ENCODE data around the gene TYK2. TPM values are rescaled to one million over a fixed set of nuclear protein-coding genes. Genes with fewer than 3 reads are reported as not detected.

TYK2 gene
- total and polyA plus RNA-seq, 2 of the 4 experiments (the other 2 are of a cell fraction): 40.9 to 97.9 TPM

DNA sequence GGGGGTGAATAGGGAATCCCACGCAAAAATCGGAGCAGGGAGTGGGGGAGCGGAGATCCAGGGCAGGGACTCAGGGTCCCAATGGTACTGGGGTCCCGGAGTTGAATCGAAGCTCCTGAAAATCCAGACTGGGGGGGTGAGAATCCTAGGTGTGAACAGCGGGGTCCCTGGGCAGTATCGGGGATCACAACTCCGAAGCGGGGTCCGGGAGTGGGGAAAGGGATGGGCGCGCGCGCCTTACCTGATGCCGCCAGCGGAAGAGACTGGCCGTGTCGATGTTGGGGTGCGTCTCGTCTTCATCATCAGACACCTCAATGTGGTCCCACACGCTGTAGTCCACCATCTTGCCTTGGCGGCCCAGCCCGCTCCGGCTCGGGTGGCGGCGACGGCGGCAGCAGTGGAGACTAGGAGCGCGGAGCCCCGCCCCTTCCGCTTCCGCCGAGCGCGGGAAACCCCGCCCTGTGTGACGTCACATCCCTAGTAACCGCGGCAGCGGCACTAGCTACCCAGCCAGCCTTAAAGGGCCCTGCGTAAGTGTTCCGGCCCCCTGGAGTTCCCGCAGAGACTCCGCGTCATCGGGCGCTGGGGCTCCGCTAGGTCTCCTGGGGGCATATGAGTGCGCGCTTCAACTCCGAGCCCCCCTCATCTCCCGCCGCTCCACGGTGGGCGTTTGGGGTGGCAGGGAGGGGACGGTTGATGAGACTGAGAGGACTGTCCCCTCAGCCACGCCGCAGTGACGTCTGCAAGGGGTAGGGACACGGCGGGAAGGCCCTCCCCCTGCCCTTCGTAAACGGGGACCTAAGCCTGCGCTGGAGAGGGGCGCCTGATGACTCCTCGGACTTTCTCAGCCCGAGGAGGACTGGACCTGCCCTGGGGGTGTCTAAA is 23.0 kb upstream of the TYK2 start, which contains the start of gene CDC37:
TSS of gene CDC37 (minus strand) at position 406 of the 885 bp plus-strand sequence. CDS start at position 343, 63 bp downstream.
- Histone ChIP-seq H3K18ac (ENCODE audit: low read depth, low read length) (0 out of 2 replicates have a peak within 1 kb of the TSS, but pooled peaks have one; percentile 36), H3K9ac (ENCODE audit: low read depth, low read length) (peak within 1 kb of the TSS; percentile 95), H4K91ac (ENCODE audit: insufficient read depth, low read depth, low read length) (peak within 1 kb of the TSS; percentile 62), H3K4me2 (ENCODE audit: low read depth, low read length) (peak within 1 kb of the TSS; percentile 98), H2AK5ac (ENCODE audit: low read depth, low read length) (peak within 1 kb of the TSS; percentile 95), H3K79me1 (ENCODE audit: low read depth in 1 of 2, low read length in 2 of 2) (peaks cover 8 to 32% of the 10 kb centered on the region in 2 experiments; a peak in 3 of 4 replicates), H3K4me1 (ENCODE audit: control insufficient read depth, insufficient read depth, low read length) (peaks cover 4% of the 10 kb centered on the region), H3K9me1 (ENCODE audit: insufficient read depth, low read length) (no peaks in the 10 kb centered on the region), H3K23ac (ENCODE audit: low read depth, low read length) (peak within 1 kb of the TSS; percentile 96), H3K4ac (ENCODE audit: low read depth, low read length) (peak within 1 kb of the TSS; percentile 92), H3K27me3 (ENCODE audit: control insufficient read depth, insufficient read depth, low read length) (no peaks in the 10 kb centered on the region), H4K20me1 (ENCODE audit: insufficient read depth, low read length) (peaks cover 41% of the 10 kb centered on the region), H3K56ac (ENCODE audit: extremely low read depth, insufficient read depth, low read length) (peak within 1 kb of the TSS; percentile 64), H2BK5ac (ENCODE audit: low read depth, low read length, poor library complexity, severe bottlenecking) (peak within 1 kb of the TSS; percentile 64), H2BK15ac (ENCODE audit: low read depth, low read length) (0 out of 3 replicates have a peak within 1 kb of the TSS, but pooled peaks have one; percentile 41), H3K4me3 (ENCODE audit: insufficient read depth, low read depth, low read length) (peak within 1 kb of the TSS; percentile 98), H2BK20ac (ENCODE audit: low read depth, low read length) (no peak within 1 kb of the TSS), H2BK120ac (ENCODE audit: low read depth, low read length) (no peak within 1 kb of the TSS; the same call in 1 of the 2 replicates), H2AFZ (replicated peaks; ENCODE audit: low read length, poor library complexity) (peak within 1 kb of the TSS; percentile 100), H2AK9ac (replicated peaks; ENCODE audit: low read depth, low read length, poor library complexity) (peak within 1 kb of the TSS; percentile 95), H3K27ac (ENCODE audit: insufficient read depth, low read length) (peak within 1 kb of the TSS; percentile 95), H3K36me3 (ENCODE audit: control insufficient read depth, insufficient read depth, low read length) (peaks cover 5% of the 10 kb centered on the region), H3K9me3 (ENCODE audit: control insufficient read depth, insufficient read depth, low read length) (no peaks in the 10 kb centered on the region), H3K14ac (replicated peaks; ENCODE audit: low read depth, low read length) (peak within 1 kb of the TSS; percentile 96), H4K5ac (ENCODE audit: low read depth, low read length) (peak within 1 kb of the TSS; percentile 77), H4K8ac (ENCODE audit: low read depth in 2 of 2, low read length in 2 of 2) (peak within 1 kb of the TSS; percentile 69 to 95)
- no peak for TF ChIP-seq BHLHE40 (IDR thresholded peaks at IDR 0.05; ENCODE audit: low read depth, low read length)
- TF ChIP-seq MXI1 (IDR thresholded peaks at IDR 0.05; ENCODE audit: borderline replicate concordance, low read depth, low read length): peak; percentile 85
- TF ChIP-seq POLR2A (IDR thresholded peaks at IDR 0.05; ENCODE audit: low read depth, low read length): peak; percentile 98
- TF ChIP-seq CHD1 (IDR thresholded peaks at IDR 0.05; ENCODE audit: low read depth, low read length): peak; percentile 82; the same call in 1 of the 2 replicates
- peak; percentile 84 for TF ChIP-seq MAZ (IDR thresholded peaks at IDR 0.05; ENCODE audit: borderline replicate concordance, low read depth, low read length)
- intact Hi-C loops (cut with micrococcal nuclease): loop anchor here (1.0 to 10.0 kb wide), 2 partner anchors 21 to 291 kb away; no protein-coding TSS in a partner anchor
- dilution Hi-C loops (cut with HindIII; ENCODE audit: low sequenced_read_pairs, unreplicated experiment): no loop called here
- ATAC-seq (ENCODE audit: low read depth) (peak; percentile 79), DNase-seq (peak; percentile 97)
- POLR2A ChIA-PET (ENCODE audit: unreplicated experiment): no interaction called here
- in situ Hi-C loops (cut with MboI; ENCODE audit: low sequenced_read_pairs): no loop called here
- CTCF ChIA-PET: interaction anchor here (0.5 to 5.9 kb wide), 7 partner anchors 12 to 296 kb away, joined by 3 to 37 read pairs (median 3); no protein-coding TSS in a partner anchor
- WGBS, 2 experiments (ENCODE audit: extremely low coverage in 2 of 2, insufficient read length in 1 of 2): 1% methylated on average over 13 of the region's 69 CpGs; no CpG with 5 or more reads in 1 of the 2 experiments
- TSS peak; percentile 65 for BruUV-seq (replicated peaks)

Data from IMR-90 (cell line).